ENCODE measurements around the gene FUCA2. TPM values are rescaled to one million over a fixed set of nuclear protein-coding genes. Genes with fewer than 3 reads are reported as not detected.

FUCA2 gene
- total RNA-seq, 2 donors from 2014 or later, result 40.2 to 54.1 TPM

DNA sequence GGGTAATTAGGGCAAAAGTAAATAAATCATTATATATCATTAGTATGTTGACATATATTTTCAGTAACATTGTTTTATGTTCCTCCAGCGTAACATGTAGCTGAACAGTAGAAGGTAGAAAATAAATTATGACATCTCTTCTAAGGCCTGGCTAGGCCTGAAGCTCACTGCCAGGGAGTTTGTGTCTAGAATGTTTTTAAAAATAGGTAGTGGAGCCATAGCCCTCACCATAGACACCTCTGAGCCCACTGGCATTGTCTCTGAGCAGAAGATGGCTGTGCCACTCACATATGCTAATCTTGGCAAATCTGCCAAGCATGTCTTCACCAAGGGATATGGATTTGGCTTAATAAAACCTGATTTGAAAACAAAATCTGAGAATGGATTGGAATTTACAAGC, 21.3 kb downstream of the FUCA2 start:
- Histone ChIP-seq H3K27me3 (replicated peaks; ENCODE audit: insufficient read depth) (no peaks in the 10 kb centered on the region), H3K4me3 (no peak overlapping the region), H3K36me3 (peaks cover 4% of the 10 kb centered on the region), H3K9me3 (no peaks in the 10 kb centered on the region), H3K27ac (no peak overlapping the region), H3K4me1 (ENCODE audit: control insufficient read depth in 1 of 2, low read depth in 2 of 2) (no peaks in the 10 kb centered on the region)
- ATAC-seq (ENCODE audit: insufficient number of reproducible peaks, low FRiP score, low read depth) (no peak), DNase-seq (ENCODE audit: low spot score) (no peak)
- TF ChIP-seq, protein P1, sequence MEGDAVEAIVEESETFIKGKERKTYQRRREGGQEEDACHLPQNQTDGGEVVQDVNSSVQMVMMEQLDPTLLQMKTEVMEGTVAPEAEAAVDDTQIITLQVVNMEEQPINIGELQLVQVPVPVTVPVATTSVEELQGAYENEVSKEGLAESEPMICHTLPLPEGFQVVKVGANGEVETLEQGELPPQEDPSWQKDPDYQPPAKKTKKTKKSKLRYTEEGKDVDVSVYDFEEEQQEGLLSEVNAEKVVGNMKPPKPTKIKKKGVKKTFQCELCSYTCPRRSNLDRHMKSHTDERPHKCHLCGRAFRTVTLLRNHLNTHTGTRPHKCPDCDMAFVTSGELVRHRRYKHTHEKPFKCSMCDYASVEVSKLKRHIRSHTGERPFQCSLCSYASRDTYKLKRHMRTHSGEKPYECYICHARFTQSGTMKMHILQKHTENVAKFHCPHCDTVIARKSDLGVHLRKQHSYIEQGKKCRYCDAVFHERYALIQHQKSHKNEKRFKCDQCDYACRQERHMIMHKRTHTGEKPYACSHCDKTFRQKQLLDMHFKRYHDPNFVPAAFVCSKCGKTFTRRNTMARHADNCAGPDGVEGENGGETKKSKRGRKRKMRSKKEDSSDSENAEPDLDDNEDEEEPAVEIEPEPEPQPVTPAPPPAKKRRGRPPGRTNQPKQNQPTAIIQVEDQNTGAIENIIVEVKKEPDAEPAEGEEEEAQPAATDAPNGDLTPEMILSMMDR (IDR thresholded peaks at IDR 0.05), result no peak

DNA sequence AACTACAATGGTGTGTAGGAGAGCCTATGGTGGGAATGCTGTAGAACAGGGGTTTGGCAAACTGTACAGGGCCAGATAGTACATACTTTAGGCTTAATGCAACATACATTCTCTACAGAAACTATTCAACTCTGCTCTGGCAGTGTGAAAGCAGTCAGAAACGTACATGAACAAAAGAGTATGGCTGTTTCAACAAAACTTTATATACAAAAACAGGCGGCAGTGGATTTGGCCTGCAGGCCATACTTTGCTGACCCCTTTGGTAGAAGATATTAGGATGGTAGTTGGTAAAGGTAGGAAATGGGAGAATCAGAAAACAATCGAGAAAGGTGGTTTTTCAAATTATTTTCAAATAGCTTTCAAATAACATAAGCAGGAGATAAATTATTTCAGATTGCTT, 24.8 kb downstream of the FUCA2 start:
- DNase-seq (ENCODE audit: low spot score) (no peak), ATAC-seq (ENCODE audit: insufficient number of reproducible peaks, low FRiP score, low read depth) (no peak)
- Histone ChIP-seq H3K36me3 (no peaks in the 10 kb centered on the region), H3K4me1 (ENCODE audit: control insufficient read depth in 1 of 2, low read depth in 2 of 2) (no peaks in the 10 kb centered on the region), H3K9me3 (no peaks in the 10 kb centered on the region), H3K27me3 (replicated peaks; ENCODE audit: insufficient read depth) (no peaks in the 10 kb centered on the region), H3K4me3 (no peak overlapping the region), H3K27ac (no peak overlapping the region)
- TF ChIP-seq, protein P1 (IDR thresholded peaks at IDR 0.05), result no peak

DNA sequence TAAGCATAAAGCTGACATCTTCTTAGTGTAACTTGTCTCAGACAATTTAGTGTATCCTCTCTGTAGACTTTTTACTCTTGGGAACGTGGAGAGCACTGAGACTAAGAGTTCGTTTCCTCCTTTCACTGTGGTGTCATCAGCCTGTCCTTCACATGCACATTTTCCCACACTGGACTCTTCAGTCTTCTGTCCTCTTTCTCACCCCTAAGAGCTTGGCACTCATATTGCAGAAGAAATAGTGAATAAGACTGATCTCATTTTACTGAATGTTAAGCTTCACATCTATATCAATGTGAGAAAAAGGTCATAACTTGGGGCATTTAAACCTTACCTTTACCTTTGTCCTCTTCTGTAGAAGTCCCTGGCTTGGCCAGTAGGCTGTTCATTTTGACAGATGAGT, 25.6 kb downstream of the FUCA2 start:
- no peaks in the 10 kb centered on the region for H3K36me3 ChIP-seq
- H3K27ac ChIP-seq, result no peak overlapping the region
- no peaks in the 10 kb centered on the region for H3K4me1 ChIP-seq (ENCODE audit: control insufficient read depth in 1 of 2, low read depth in 2 of 2)
- no peaks in the 10 kb centered on the region for H3K27me3 ChIP-seq (replicated peaks; ENCODE audit: insufficient read depth)
- ATAC-seq (ENCODE audit: insufficient number of reproducible peaks, low FRiP score, low read depth) (no peak), DNase-seq (ENCODE audit: low spot score) (no peak)
- H3K9me3 ChIP-seq, result no peaks in the 10 kb centered on the region
- no peak overlapping the region for H3K4me3 ChIP-seq
- TF ChIP-seq, protein P1 (IDR thresholded peaks at IDR 0.05), result no peak

DNA sequence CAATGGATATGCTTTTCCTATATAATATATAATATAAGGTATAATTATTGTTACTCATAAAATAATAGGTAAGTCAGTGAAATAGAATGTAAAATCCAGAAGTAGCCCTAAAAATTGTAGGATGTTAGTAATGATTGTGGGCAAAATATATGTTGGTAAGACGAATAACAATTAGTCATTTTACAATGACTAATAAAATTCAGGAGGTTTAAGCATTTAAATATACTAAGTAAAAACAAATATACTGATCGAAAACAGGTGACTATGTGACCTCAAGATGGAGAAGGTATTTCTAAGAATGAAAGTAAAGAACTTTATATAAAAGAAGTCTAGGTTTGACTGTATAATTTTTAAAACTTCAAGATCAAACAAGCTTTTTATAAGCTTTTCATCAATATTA, 28.9 kb downstream of the FUCA2 start:
- H3K36me3 ChIP-seq, result no peaks in the 10 kb centered on the region
- no peak overlapping the region for H3K4me3 ChIP-seq
- H3K27ac ChIP-seq, result no peak overlapping the region
- TF ChIP-seq, protein P1 (IDR thresholded peaks at IDR 0.05), result no peak
- no peak for DNase-seq (ENCODE audit: low spot score)
- ATAC-seq (ENCODE audit: insufficient number of reproducible peaks, low FRiP score, low read depth), result no peak
- no peaks in the 10 kb centered on the region for H3K4me1 ChIP-seq (ENCODE audit: control insufficient read depth in 1 of 2, low read depth in 2 of 2)
- H3K27me3 ChIP-seq (replicated peaks; ENCODE audit: insufficient read depth), result no peaks in the 10 kb centered on the region
- no peaks in the 10 kb centered on the region for H3K9me3 ChIP-seq

DNA sequence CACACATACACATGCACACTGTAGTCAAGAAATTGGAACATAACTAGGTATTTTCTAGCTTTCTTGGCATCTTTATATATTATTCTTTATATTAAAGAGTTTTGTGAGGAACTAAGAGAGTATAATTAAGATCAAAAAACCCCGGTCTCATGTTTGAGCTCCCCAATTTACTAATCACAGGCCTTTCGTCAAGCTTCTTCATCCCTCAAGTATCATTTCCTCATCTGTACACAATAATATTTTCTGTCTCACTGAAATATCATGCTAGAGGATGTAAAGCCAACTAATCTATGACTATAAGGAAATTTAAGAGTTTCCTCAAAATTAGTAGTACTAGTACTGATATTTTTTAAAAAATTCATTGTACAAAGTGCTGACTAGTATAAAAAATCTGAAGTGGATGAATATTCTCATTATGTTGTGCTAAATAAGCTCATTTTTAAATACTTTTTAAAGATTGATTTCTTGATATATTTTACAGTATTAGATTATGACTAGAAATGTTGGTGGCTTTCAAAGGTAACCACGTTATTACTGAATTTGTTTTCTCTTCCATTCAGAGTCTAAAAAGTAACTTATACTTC, 32.9 kb downstream of the FUCA2 start:
- TF ChIP-seq, protein P1 (IDR thresholded peaks at IDR 0.05), result no peak
- Histone ChIP-seq H3K27me3 (replicated peaks; ENCODE audit: insufficient read depth) (no peaks in the 10 kb centered on the region), H3K4me1 (ENCODE audit: control insufficient read depth in 1 of 2, low read depth in 2 of 2) (no peaks in the 10 kb centered on the region), H3K4me3 (no peak overlapping the region), H3K27ac (no peak overlapping the region), H3K9me3 (no peaks in the 10 kb centered on the region), H3K36me3 (no peaks in the 10 kb centered on the region)
- DNase-seq (ENCODE audit: low spot score), result no peak
- ATAC-seq (ENCODE audit: insufficient number of reproducible peaks, low FRiP score, low read depth), result no peak

Data from thoracic aorta (tissue), 2 donors.